ENCODE data around the gene SASH3. TPM values are rescaled to one million over a fixed set of nuclear protein-coding genes. Genes with fewer than 3 reads are reported as not detected.

Gene SASH3
- total RNA-seq, 1 donor from 2014 or later: not detected

DNA sequence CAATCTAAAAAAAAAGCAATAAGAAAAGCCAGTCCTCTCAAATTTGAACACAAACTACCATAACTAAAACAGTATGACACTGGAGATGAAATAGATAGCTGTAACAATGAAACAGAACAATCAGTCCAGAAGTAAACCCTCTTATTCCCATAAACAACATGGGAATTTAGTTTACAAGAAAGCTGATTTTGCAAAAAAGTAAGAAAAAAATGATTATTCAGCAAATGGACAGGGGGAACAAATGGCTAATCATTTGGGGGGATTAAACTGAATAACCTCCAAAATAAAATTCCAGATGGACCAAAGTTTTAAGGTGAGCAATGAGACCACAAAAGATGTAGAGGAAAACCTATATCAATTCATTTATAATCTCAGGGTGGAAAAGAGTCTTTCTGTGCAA, 16.1 kb upstream of the SASH3 start:
- no peaks in the 10 kb centered on the region for H3K9me3 Mint-ChIP-seq (ENCODE audit: unreplicated experiment)
- H3K36me3 Mint-ChIP-seq (ENCODE audit: low read depth, unreplicated experiment): no peaks in the 10 kb centered on the region
- H3K4me3 Mint-ChIP-seq (ENCODE audit: unreplicated experiment): no peak overlapping the region
- no peak for DNase-seq (ENCODE audit: low spot score)
- no peaks in the 10 kb centered on the region for H3K4me1 Mint-ChIP-seq (ENCODE audit: unreplicated experiment)
- no peak overlapping the region for H3K27ac Mint-ChIP-seq (ENCODE audit: unreplicated experiment)
- TF ChIP-seq, protein P1, sequence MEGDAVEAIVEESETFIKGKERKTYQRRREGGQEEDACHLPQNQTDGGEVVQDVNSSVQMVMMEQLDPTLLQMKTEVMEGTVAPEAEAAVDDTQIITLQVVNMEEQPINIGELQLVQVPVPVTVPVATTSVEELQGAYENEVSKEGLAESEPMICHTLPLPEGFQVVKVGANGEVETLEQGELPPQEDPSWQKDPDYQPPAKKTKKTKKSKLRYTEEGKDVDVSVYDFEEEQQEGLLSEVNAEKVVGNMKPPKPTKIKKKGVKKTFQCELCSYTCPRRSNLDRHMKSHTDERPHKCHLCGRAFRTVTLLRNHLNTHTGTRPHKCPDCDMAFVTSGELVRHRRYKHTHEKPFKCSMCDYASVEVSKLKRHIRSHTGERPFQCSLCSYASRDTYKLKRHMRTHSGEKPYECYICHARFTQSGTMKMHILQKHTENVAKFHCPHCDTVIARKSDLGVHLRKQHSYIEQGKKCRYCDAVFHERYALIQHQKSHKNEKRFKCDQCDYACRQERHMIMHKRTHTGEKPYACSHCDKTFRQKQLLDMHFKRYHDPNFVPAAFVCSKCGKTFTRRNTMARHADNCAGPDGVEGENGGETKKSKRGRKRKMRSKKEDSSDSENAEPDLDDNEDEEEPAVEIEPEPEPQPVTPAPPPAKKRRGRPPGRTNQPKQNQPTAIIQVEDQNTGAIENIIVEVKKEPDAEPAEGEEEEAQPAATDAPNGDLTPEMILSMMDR (IDR thresholded peaks at IDR 0.05; ENCODE audit: unreplicated experiment): no peak
- H3K27me3 Mint-ChIP-seq (ENCODE audit: unreplicated experiment): peaks cover 3% of the 10 kb centered on the region

DNA sequence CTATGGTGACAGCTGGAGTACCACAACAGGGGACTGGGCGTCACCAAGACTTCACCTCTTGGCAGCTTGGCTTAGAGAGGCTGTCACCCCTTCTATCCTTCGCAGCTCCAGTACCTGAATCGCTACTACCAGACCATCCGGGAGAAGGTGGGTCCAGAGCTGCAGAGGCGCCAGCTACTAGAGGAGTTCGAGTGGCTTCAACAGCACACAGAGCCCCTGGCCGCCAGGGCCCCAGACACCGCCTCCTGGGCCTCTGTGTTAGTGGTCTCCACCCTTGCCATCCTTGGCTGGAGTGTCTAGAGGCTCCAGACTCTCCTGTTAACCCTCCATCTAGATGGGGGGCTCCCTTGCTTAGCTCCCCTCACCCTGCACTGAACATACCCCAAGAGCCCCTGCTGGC, 11.6 kb upstream of the SASH3 start:
- no peak for DNase-seq (ENCODE audit: low spot score)
- no peak overlapping the region for H3K4me3 Mint-ChIP-seq (ENCODE audit: unreplicated experiment)
- TF ChIP-seq, protein P1 (IDR thresholded peaks at IDR 0.05; ENCODE audit: unreplicated experiment): no peak
- no peak overlapping the region for H3K27ac Mint-ChIP-seq (ENCODE audit: unreplicated experiment)
- H3K9me3 Mint-ChIP-seq (ENCODE audit: unreplicated experiment): no peaks in the 10 kb centered on the region
- H3K4me1 Mint-ChIP-seq (ENCODE audit: unreplicated experiment): no peaks in the 10 kb centered on the region
- no peaks in the 10 kb centered on the region for H3K36me3 Mint-ChIP-seq (ENCODE audit: low read depth, unreplicated experiment)
- no peaks in the 10 kb centered on the region for H3K27me3 Mint-ChIP-seq (ENCODE audit: unreplicated experiment)

DNA sequence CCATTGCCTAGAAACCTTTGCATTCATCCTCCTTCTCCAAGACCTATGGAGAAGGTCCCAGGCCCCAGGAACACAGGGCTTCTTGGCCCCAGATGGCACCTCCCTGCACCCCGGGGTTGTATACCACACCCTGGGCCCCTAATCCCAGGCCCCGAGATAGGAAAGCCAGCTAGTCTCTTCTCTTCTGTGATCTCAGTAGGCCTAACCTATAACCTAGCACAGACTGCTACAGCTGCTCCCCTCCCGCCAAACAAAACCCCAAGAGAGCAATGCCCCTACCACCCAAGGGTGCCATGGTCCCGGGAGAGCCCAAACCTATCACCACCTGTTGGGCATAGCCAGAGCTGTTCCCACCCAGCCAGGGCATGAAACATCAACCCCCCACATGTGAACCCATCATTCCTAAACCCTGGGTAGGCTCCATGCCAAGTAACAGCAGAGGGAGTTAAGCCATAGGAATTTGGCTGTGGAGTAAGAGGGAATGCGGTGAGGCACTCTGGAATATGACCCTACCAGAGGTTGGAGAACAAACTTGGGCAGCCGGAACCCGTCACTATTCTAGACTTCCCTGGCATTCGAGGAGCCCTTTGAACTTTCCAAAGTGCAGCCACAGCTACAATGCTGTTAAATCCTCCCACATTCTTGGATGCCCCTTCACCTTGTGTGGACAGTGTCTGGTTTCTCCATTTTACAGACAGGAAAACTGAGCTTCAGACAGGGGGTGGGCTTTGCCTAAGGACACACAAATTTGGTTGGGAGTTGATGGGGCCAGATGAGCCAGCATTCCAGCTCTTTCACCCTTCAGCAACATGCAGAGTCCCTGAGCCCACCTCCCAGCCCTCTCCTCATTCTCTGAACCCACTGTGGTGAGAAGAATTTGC, 10.9 kb upstream of the SASH3 start:
- Mint-ChIP-seq H3K27me3 (ENCODE audit: unreplicated experiment) (no peaks in the 10 kb centered on the region), H3K36me3 (ENCODE audit: low read depth, unreplicated experiment) (no peaks in the 10 kb centered on the region), H3K27ac (ENCODE audit: unreplicated experiment) (no peak overlapping the region), H3K4me1 (ENCODE audit: unreplicated experiment) (no peaks in the 10 kb centered on the region), H3K4me3 (ENCODE audit: unreplicated experiment) (no peak overlapping the region), H3K9me3 (ENCODE audit: unreplicated experiment) (no peaks in the 10 kb centered on the region)
- no peak for DNase-seq (ENCODE audit: low spot score)
- TF ChIP-seq, protein P1 (IDR thresholded peaks at IDR 0.05; ENCODE audit: unreplicated experiment): no peak

DNA sequence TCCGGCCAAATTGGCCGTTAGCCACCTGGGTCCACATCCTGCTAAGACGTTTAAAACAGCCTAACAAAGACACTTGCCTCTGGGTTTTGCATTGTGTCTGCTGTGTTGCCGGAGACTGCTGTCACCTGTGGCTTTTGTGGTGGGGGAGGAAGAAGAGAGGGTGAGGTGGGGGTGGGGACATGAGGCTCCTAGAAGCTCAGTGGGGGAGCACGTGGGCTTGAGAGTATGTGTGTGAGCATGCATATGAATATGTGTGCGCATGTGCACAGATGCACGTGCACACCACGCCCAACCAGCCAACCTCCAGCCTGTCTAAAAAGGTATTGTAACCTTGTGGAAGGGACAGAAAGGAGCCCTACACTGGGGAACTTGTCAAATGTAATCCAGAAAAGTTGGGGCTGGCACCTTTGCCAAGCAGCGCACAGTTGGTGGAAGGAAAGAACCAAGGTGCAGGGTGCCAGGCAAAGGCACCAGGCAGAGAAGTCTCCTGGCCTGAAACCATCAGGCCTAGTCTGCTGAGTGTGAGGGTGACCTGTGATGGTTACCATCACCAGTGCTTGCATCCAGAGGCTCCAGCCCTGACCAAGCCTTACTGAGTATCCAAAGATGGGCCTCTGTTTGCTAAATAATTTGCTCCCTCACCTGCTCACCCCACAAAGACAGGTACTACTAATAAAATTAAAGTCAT, 10.1 kb upstream of the SASH3 start:
- Mint-ChIP-seq H3K4me3 (ENCODE audit: unreplicated experiment) (no peak overlapping the region), H3K9me3 (ENCODE audit: unreplicated experiment) (no peaks in the 10 kb centered on the region), H3K36me3 (ENCODE audit: low read depth, unreplicated experiment) (no peaks in the 10 kb centered on the region), H3K27me3 (ENCODE audit: unreplicated experiment) (peaks cover 2% of the 10 kb centered on the region), H3K27ac (ENCODE audit: unreplicated experiment) (no peak overlapping the region), H3K4me1 (ENCODE audit: unreplicated experiment) (no peaks in the 10 kb centered on the region)
- no peak for DNase-seq (ENCODE audit: low spot score)
- TF ChIP-seq, protein P1 (IDR thresholded peaks at IDR 0.05; ENCODE audit: unreplicated experiment): no peak
